Fibroblast of skin of scalp (primary cell): ENCODE results near the gene RAB4B.
A peak's percentile ranks its signal among the peaks of the same experiment; 100 is the strongest.
"Not testable (repeated sequence)": the region's sequence is repeated elsewhere in the genome, so short reads cannot be mapped to it uniquely, and the experiment has no call there.

Experiments used
- DNase-seq: peaks from one replicate; pipeline ENCODE4 v3.0.0-alpha.2; 2013

The RAB4B gene

DNA sequence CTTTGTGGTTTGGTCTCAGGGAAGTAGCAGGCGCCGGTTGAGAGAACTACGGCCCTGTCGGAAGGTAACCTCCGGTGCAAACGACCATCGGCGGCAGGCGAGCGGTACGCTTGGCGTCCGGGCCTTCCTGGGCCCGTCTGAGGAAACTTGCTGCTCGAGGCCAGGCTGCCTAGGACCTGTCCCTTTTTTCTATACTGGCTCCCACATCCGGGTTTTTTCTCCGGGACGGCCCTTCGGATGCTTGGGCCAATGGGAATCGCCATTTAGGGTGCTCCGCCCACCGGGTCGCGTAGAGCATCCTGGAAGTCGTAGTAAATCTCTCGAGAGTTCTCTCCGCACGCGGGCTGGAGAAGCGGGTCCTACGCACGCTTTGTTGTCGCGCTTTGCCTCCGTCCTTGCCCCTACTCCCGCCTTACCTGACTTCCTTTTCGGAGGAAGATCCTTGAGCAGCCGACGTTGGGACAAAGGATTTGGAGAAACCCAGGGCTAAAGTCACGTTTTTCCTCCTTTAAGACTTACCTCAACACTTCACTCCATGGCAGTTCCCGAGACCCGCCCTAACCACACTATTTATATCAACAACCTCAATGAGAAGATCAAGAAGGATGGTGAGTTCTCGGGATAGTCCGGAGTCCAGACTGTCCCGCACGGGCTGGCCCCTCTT, 27.0 kb upstream of the RAB4B start, which contains the start of gene SNRPA:
Gene SNRPA (plus strand): TSS at position 330 of the 664 bp plus-strand sequence. CDS start 206 bp downstream, at position 536.
- peak; percentile 98 for DNase-seq

DNA sequence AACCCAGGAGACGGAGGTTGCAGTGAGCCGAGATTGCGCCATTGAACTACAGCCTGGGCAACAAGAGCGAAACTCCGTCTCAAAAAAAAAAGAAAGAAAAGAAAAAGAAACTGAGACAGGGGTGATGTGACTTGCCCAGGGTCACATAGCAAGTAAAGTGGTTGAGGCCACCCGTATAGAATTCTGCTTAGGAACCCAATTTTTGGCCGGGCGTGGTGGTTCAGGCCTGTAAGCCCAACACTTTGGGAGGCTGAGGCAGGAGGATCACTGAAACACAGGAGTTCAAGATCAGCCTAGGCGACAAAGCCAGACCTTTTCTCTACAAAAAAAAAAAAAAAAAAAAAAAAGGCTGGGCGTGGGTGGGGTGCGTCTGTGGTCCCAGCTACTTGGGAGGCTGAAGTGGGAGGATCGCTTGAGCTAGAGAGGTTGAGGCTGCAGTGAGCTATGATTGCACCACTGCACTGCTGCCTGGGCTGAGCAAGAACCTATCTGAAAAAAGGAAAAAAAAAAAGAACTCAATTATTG, 25.7 kb upstream of the RAB4B start:
- DNase-seq = no peak

- no peak for DNase-seq
Observed at GRCh38 chr19:40754611-40755247, 23.3 kb upstream of the RAB4B start.

- DNase-seq = no peak
Observed at GRCh38 chr19:40755248-40755624, 22.8 kb upstream of the RAB4B start.

- no peak for DNase-seq
Observed at GRCh38 chr19:40755791-40756190, 22.3 kb upstream of the RAB4B start.

DNA sequence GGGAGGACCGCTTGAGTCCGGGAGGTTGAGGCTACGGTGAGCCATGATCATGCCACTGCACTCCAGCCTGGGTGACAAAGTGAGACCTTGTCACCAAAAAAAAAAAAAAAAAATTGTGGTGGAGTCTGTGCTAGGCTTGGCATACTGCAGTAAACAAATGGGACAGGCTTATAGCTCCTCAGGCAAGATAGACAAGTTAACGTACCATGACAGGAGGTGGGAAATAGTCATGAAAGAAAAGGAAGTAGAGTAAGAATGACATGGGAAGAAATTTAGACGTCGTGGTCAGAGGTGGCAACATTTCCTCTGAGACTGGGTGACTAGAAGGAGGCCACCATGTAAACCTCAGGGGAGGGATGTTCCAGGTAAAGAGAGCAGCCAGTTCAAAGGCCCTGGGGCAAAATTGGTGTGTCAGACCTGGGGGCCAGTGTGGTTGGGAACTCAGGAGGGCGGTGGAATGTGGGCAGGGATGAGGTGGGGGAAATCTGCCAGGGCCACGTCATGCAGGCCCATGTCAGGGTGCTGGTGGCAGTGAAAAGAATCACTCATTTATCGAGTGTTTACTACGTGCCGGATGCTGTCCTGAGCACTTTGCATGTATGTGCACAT, 21.4 kb upstream of the RAB4B start:
- DNase-seq = no peak

- DNase-seq = no peak
Observed at GRCh38 chr19:40758491-40758890, 19.6 kb upstream of the RAB4B start.

- DNase-seq = no peak
Observed at GRCh38 chr19:40759352-40759751, 18.7 kb upstream of the RAB4B start.

- DNase-seq = no peak
Observed at GRCh38 chr19:40762754-40763470, 15.1 kb upstream of the RAB4B start.

DNA sequence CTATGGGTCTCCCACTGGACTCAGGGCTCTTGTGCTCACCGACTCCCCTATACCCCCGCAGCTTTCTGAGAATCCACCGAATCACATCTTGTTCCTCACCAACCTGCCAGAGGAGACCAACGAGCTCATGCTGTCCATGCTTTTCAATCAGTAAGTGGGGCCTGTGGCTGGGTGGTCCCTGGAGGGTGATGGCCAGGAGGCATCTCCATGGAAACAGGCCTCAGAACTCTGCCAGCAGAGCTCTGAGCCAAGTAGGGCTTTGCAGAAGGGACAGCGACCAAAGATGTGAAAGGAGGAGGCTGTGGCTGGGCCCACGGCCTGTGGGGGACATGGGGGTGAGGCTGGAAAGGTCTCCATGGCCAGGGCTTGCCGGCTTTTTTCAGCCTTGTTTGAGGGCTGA, 14.5 kb upstream of the RAB4B start:
- DNase-seq = no peak

DNA sequence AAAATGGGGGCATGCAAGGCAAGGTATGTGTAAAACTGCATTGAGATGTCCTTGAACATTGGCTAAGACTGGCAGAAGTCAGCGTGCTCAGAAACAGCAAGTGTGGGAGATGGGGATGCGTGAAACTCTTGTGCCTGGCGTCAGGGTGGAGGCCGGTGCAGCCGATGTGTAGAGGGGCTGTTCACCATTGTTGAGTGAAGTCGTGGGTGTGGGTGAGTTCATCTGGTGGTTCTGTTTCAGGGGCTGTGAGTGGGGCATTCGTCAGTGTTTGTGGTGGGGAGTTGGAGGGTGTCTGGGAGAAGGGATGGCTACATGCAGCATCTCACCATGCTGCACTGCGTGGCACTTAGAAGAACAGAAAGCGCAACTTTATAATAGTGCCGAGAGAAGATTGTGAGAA, 14.1 kb upstream of the RAB4B start:
- no peak for DNase-seq

DNA sequence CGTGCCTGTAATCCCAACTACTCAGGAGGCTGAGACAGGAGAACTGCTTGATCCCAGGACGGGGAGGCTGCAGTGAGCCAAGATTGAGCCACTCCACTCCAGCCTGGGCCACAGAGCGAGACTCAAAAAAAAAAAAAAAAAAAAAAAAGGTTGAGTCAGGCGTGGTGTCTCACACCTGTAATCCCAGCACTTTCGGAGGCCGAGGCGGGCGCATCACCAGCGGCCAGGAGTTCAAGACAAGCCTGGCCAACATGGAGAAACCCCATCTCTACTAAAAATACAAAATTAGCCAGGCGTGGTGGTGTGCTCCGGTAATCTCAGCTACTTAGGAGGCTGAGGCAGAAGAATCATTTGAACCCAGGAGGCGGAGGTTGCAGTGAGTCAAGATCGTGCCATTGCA, 11.7 kb upstream of the RAB4B start:
- not testable (repeated sequence) for DNase-seq

DNA sequence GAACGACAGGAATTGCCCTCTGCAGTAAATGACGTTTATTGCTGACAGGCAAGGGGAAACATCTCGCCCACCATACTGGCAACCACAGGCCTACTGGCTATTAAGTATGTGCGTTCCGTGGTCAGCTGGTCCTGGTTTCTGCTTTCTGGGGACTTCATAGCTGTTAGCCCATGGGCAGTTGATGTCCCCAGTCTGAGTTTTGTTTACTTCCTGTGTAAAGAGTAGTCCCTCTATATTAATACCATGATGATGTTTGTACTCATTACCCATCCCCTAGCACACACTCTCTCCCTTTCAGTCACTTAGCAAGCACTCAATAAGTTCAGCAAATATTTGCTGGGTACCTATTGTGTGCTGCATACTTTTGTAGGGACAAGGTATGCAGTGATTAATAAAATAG, 9.2 kb upstream of the RAB4B start:
- no peak for DNase-seq

DNA sequence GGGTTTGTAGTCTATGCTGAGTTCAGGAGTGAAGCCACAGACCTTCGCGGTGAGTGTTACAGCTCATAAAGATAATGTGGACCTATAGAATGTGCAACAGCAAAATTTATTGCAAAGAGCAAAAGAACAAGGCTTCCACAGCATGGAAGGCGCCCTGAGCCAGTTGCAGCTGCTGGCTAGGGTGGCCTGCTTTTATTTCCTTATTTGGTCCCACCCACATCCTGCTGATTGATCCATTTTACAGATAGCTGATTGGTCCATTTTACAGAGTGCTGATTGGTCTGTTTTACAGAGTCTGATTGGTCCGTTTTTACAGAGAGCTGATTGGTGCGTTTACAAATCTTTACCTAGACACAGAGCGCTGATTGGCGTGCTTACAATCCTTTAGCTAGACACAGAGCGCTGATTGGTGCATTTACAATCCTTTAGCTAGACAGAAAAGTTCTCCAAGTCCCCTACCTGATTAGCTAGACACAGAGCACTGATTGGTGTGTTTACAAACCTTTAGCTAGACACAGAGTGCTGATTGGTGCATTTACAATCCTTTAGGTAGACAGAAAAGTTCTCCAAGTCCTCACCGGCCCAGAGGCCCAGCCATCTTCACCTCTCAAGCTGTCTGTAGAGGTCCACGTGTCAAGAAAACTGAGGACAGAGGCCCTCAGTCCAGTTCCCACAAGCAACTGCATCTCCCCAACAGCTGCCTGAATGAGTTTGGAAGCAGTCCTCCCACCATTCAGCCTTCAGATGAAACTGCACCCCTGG, 6.8 kb upstream of the RAB4B start:
- DNase-seq = peak; percentile 15

- no peak for DNase-seq
Observed at GRCh38 chr19:40774916-40775631, 3.0 kb upstream of the RAB4B start, which contains the start of gene MIA. MIA (plus strand) TSS chr19:40775521; CDS start chr19:40775543, 22 bp downstream.

- no peak for DNase-seq
Observed at GRCh38 chr19:40775632-40776022, 2.4 kb upstream of the RAB4B start.

- DNase-seq = no peak
Observed at GRCh38 chr19:40776364-40776763, 1.7 kb upstream of the RAB4B start.

GRCh38 chr19:40776932-40777644, 959 bp upstream of the RAB4B start:
- peak; percentile 91 for DNase-seq

- DNase-seq = no peak
Observed at GRCh38 chr19:40777645-40777936, 456 bp upstream of the RAB4B start.

DNA sequence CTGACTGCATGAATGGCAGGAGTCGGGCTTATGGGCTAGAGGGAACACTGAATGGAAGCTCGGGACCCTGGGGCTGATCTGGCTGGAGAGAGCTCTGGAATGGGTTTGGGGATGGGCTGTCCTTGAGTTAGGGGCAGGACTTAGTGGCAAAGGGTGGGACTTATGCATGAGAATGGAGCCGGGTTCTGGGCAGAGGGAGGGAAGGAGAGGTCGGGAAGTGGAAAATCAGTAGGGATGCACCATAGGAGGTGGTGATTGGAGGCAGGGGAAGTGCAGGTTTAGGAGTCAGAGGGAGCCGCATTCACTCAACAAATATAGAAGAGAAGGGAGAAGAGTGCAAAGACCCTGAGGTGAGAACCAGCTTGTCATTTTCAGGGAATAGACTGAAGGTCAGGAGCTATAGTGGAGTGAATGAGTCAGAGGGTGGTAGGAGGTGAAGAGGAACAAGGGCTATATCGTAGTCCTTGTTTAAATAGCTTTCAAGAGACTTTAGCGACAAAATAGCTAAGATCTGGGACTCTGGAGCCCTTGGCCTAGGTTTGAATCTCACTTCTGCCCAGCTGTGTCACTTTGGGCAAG, 748 bp downstream of the RAB4B start:
- no peak for DNase-seq

DNA sequence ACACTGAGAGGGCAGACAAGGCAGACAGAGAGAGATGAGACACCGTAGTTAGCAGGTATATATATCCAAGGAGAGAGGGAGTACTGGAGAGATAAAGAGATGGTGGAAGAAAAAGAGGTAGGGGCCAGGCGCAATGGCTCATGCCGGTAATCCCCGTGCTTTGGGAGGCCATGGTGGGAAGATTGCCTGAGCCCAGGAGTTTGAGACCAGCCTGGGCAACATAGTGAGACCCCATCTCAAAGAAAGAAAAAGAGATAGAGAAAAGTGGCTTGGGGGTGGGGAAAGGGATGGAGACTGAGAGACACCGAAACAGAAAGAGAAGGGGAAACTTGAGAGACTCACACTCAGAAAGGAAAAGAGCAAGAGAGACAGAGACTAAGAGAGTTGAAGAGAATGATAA, 2.5 kb downstream of the RAB4B start:
- no peak for DNase-seq
